Measurements from ENCODE around the gene DNAAF1.

DNA sequence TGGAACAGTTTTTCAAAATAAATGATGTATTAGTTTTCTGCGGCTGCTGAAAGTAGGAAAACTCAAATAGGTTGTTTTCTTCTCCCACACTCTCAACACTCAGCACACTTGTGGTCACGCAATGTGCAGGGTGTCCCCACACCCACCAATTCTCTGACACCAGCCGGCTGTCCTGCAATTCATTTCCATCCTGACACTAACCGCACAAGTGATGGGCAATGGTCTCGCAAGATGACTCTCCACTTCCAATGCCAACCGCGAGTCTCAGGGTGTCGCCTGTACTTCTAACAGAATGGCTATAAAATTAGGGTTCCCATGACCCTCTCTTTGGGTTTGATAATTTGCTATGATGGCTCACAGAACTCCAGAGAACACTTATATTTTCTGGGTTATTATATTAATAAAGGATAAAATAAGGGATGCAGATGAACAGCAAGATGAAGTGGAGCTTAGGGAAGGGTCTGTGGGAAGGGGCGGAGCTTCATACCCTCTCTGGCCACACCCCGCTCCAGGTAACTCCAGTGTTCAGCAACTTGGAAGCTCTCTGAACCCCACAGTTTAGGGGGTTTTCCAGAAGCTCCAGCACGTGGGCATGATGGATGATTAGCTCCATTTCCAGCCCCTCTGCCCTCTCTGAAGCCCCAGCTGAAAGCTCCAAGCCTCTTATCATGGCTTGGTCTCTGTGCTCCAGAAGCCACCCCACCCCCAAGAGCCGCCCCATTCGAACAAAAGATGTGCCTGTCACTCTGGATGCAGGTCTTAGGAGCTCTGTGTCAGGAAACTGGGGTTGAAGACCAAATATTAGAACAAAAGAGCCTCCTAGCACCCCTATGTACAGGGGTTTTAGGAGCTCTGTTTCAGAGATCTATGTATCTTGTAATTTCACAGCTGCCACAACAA, 21.9 kb downstream of the DNAAF1 start:
- TF ChIP-seq, protein P1, sequence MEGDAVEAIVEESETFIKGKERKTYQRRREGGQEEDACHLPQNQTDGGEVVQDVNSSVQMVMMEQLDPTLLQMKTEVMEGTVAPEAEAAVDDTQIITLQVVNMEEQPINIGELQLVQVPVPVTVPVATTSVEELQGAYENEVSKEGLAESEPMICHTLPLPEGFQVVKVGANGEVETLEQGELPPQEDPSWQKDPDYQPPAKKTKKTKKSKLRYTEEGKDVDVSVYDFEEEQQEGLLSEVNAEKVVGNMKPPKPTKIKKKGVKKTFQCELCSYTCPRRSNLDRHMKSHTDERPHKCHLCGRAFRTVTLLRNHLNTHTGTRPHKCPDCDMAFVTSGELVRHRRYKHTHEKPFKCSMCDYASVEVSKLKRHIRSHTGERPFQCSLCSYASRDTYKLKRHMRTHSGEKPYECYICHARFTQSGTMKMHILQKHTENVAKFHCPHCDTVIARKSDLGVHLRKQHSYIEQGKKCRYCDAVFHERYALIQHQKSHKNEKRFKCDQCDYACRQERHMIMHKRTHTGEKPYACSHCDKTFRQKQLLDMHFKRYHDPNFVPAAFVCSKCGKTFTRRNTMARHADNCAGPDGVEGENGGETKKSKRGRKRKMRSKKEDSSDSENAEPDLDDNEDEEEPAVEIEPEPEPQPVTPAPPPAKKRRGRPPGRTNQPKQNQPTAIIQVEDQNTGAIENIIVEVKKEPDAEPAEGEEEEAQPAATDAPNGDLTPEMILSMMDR (tag by site-specific recombination; IDR thresholded peaks at IDR 0.05) = no peak
- TF ChIP-seq ZNF707 (tag by site-specific recombination; IDR thresholded peaks at IDR 0.05) = no peak
- no peak for TF ChIP-seq ZNF248 (tag by site-specific recombination; IDR thresholded peaks at IDR 0.05)
- no peak for TF ChIP-seq KLF10 (tag by site-specific recombination; IDR thresholded peaks at IDR 0.05)
- TF ChIP-seq YY1 (tag by site-specific recombination; IDR thresholded peaks at IDR 0.05) = no peak
- TF ChIP-seq SP2 (tag by site-specific recombination; IDR thresholded peaks at IDR 0.05) = no peak
- no peak for TF ChIP-seq ZNF610 (tag by site-specific recombination; IDR thresholded peaks at IDR 0.05; ENCODE audit: borderline replicate concordance)
- TF ChIP-seq, protein P2, sequence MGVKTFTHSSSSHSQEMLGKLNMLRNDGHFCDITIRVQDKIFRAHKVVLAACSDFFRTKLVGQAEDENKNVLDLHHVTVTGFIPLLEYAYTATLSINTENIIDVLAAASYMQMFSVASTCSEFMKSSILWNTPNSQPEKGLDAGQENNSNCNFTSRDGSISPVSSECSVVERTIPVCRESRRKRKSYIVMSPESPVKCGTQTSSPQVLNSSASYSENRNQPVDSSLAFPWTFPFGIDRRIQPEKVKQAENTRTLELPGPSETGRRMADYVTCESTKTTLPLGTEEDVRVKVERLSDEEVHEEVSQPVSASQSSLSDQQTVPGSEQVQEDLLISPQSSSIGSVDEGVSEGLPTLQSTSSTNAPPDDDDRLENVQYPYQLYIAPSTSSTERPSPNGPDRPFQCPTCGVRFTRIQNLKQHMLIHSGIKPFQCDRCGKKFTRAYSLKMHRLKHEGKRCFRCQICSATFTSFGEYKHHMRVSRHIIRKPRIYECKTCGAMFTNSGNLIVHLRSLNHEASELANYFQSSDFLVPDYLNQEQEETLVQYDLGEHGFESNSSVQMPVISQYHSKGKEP (tag by site-specific recombination; IDR thresholded peaks at IDR 0.05) = no peak
- TF ChIP-seq, protein P3, sequence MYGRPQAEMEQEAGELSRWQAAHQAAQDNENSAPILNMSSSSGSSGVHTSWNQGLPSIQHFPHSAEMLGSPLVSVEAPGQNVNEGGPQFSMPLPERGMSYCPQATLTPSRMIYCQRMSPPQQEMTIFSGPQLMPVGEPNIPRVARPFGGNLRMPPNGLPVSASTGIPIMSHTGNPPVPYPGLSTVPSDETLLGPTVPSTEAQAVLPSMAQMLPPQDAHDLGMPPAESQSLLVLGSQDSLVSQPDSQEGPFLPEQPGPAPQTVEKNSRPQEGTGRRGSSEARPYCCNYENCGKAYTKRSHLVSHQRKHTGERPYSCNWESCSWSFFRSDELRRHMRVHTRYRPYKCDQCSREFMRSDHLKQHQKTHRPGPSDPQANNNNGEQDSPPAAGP (tag by site-specific recombination; IDR thresholded peaks at IDR 0.05) = no peak
- no peak for TF ChIP-seq ZNF664 (tag by site-specific recombination; IDR thresholded peaks at IDR 0.05)
- no peak for TF ChIP-seq ZNF221 (tag by site-specific recombination; IDR thresholded peaks at IDR 0.05; ENCODE audit: borderline replicate concordance)
- no peak for TF ChIP-seq ZNF24 (tag by site-specific recombination; IDR thresholded peaks at IDR 0.05)
